ENCODE data around the gene CORIN. TPM values are rescaled to one million over a fixed set of nuclear protein-coding genes. Genes with fewer than 3 reads are reported as not detected.

CORIN gene
- total and polyA plus RNA-seq, 2 experiments from 2014 or later: not detected

DNA sequence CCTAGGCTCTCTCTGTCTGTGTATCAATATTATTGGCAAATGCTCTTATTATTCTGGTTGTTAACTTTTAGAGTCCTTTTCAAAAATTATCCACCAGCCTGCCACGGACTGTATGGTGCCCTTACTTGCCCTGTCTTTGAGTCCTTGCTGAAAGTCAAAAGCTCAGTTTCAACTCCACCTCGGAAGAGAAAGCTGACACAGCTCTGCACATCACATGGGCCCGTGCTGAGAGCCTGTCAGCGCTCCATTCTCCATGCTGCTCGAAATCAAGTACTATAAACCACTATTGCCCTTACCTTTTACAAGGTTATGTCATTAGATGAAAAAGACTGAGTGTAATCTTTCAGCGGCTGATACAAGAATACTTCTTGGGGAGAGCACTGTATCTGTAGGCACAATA is 141.0 kb downstream of the CORIN start (continued):
- TF ChIP-seq, protein P1, sequence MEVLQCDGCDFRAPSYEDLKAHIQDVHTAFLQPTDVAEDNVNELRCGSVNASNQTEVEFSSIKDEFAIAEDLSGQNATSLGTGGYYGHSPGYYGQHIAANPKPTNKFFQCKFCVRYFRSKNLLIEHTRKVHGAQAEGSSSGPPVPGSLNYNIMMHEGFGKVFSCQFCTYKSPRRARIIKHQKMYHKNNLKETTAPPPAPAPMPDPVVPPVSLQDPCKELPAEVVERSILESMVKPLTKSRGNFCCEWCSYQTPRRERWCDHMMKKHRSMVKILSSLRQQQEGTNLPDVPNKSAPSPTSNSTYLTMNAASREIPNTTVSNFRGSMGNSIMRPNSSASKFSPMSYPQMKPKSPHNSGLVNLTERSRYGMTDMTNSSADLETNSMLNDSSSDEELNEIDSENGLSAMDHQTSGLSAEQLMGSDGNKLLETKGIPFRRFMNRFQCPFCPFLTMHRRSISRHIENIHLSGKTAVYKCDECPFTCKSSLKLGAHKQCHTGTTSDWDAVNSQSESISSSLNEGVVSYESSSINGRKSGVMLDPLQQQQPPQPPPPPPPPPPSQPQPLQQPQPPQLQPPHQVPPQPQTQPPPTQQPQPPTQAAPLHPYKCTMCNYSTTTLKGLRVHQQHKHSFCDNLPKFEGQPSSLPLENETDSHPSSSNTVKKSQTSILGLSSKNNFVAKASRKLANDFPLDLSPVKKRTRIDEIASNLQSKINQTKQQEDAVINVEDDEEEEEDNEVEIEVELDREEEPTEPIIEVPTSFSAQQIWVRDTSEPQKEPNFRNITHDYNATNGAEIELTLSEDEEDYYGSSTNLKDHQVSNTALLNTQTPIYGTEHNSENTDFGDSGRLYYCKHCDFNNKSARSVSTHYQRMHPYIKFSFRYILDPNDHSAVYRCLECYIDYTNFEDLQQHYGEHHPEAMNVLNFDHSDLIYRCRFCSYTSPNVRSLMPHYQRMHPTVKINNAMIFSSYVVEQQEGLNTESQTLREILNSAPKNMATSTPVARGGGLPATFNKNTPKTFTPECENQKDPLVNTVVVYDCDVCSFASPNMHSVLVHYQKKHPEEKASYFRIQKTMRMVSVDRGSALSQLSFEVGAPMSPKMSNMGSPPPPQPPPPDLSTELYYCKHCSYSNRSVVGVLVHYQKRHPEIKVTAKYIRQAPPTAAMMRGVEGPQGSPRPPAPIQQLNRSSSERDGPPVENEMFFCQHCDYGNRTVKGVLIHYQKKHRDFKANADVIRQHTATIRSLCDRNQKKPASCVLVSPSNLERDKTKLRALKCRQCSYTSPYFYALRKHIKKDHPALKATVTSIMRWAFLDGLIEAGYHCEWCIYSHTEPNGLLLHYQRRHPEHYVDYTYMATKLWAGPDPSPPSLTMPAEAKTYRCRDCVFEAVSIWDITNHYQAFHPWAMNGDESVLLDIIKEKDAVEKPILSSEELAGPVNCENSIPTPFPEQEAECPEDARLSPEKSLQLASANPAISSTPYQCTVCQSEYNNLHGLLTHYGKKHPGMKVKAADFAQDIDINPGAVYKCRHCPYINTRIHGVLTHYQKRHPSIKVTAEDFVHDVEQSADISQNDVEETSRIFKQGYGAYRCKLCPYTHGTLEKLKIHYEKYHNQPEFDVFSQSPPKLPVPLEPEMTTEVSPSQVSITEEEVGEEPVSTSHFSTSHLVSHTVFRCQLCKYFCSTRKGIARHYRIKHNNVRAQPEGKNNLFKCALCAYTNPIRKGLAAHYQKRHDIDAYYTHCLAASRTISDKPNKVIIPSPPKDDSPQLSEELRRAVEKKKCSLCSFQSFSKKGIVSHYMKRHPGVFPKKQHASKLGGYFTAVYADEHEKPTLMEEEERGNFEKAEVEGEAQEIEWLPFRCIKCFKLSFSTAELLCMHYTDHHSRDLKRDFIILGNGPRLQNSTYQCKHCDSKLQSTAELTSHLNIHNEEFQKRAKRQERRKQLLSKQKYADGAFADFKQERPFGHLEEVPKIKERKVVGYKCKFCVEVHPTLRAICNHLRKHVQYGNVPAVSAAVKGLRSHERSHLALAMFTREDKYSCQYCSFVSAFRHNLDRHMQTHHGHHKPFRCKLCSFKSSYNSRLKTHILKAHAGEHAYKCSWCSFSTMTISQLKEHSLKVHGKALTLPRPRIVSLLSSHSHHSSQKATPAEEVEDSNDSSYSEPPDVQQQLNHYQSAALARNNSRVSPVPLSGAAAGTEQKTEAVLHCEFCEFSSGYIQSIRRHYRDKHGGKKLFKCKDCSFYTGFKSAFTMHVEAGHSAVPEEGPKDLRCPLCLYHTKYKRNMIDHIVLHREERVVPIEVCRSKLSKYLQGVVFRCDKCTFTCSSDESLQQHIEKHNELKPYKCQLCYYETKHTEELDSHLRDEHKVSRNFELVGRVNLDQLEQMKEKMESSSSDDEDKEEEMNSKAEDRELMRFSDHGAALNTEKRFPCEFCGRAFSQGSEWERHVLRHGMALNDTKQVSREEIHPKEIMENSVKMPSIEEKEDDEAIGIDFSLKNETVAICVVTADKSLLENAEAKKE (CRISPR knock-in tag; IDR thresholded peaks at IDR 0.05): no peak
- TF ChIP-seq EZH2phosphoT487 (IDR thresholded peaks at IDR 0.05; ENCODE audit: unreplicated experiment): no peak

DNA sequence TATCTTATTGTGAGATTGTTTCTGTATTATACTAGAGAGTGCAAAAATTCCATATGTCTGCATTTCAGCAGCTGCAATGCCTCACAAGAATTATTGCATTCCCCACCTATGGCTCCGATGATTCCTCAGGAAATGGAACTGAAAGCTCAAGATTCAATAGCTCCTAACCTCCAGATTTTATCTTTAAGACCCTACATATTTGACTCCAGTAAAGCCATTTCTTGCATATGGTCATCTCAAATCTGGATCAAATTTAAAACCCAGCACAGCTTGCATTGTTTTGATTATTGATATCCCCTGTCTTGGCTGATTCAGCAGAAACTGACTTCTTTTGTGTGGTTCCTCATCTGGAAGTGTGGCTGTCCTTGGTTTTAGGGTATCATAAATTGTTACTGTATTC is 142.6 kb downstream of the CORIN start:
- Histone ChIP-seq H2AFZ (no peak overlapping the region), H3K27me3 (ENCODE audit: insufficient read depth) (no peaks in the 10 kb centered on the region), H3K4me3 (no peak overlapping the region), H3F3A (replicated peaks; ENCODE audit: low read depth) (no peaks in the 10 kb centered on the region), H3K36me3 (ENCODE audit: insufficient read depth) (no peaks in the 10 kb centered on the region), H3K4me1 (ENCODE audit: insufficient read depth) (no peaks in the 10 kb centered on the region), H3K27ac (ENCODE audit: low read depth) (no peak overlapping the region), H3K79me2 (replicated peaks; ENCODE audit: insufficient read depth) (no peaks in the 10 kb centered on the region), H4K20me1 (replicated peaks; ENCODE audit: insufficient read depth) (no peaks in the 10 kb centered on the region), H3K4me2 (no peak overlapping the region), H3K9me2 (ENCODE audit: insufficient read depth) (no peaks in the 10 kb centered on the region)
- ATAC-seq (no peak), DNase-seq (ENCODE audit: low spot score) (no peak)
- no peak overlapping the region for H3K27ac Mint-ChIP-seq
- H3K27me3 Mint-ChIP-seq (ENCODE audit: insufficient read depth, low read depth, poor library complexity): no peaks in the 10 kb centered on the region
- no peaks in the 10 kb centered on the region for H3K36me3 Mint-ChIP-seq (ENCODE audit: low read depth)
- peaks cover 5% of the 10 kb centered on the region for H3K4me1 Mint-ChIP-seq
- H3K4me3 Mint-ChIP-seq: no peak overlapping the region
- H3K9me3 Mint-ChIP-seq: no peaks in the 10 kb centered on the region
- TF ChIP-seq EZH2phosphoT487 (IDR thresholded peaks at IDR 0.05; ENCODE audit: unreplicated experiment) (no peak), JUNB (IDR thresholded peaks at IDR 0.05; ENCODE audit: unreplicated experiment) (no peak), NANOG (IDR thresholded peaks at IDR 0.05; ENCODE audit: borderline replicate concordance) (no peak), STAT1 (IDR thresholded peaks at IDR 0.05; ENCODE audit: unreplicated experiment) (no peak), POLR2AphosphoS5 (IDR thresholded peaks at IDR 0.05; ENCODE audit: low read depth) (no peak), CREB1 (CRISPR knock-in tag; IDR thresholded peaks at IDR 0.05; ENCODE audit: low read depth) (no peak), ZNF331 (CRISPR knock-in tag; IDR thresholded peaks at IDR 0.05; ENCODE audit: low read depth) (no peak)
- TF ChIP-seq, protein P2, sequence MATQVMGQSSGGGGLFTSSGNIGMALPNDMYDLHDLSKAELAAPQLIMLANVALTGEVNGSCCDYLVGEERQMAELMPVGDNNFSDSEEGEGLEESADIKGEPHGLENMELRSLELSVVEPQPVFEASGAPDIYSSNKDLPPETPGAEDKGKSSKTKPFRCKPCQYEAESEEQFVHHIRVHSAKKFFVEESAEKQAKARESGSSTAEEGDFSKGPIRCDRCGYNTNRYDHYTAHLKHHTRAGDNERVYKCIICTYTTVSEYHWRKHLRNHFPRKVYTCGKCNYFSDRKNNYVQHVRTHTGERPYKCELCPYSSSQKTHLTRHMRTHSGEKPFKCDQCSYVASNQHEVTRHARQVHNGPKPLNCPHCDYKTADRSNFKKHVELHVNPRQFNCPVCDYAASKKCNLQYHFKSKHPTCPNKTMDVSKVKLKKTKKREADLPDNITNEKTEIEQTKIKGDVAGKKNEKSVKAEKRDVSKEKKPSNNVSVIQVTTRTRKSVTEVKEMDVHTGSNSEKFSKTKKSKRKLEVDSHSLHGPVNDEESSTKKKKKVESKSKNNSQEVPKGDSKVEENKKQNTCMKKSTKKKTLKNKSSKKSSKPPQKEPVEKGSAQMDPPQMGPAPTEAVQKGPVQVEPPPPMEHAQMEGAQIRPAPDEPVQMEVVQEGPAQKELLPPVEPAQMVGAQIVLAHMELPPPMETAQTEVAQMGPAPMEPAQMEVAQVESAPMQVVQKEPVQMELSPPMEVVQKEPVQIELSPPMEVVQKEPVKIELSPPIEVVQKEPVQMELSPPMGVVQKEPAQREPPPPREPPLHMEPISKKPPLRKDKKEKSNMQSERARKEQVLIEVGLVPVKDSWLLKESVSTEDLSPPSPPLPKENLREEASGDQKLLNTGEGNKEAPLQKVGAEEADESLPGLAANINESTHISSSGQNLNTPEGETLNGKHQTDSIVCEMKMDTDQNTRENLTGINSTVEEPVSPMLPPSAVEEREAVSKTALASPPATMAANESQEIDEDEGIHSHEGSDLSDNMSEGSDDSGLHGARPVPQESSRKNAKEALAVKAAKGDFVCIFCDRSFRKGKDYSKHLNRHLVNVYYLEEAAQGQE (IDR thresholded peaks at IDR 0.05; ENCODE audit: unreplicated experiment): no peak
- TF ChIP-seq, protein P3, sequence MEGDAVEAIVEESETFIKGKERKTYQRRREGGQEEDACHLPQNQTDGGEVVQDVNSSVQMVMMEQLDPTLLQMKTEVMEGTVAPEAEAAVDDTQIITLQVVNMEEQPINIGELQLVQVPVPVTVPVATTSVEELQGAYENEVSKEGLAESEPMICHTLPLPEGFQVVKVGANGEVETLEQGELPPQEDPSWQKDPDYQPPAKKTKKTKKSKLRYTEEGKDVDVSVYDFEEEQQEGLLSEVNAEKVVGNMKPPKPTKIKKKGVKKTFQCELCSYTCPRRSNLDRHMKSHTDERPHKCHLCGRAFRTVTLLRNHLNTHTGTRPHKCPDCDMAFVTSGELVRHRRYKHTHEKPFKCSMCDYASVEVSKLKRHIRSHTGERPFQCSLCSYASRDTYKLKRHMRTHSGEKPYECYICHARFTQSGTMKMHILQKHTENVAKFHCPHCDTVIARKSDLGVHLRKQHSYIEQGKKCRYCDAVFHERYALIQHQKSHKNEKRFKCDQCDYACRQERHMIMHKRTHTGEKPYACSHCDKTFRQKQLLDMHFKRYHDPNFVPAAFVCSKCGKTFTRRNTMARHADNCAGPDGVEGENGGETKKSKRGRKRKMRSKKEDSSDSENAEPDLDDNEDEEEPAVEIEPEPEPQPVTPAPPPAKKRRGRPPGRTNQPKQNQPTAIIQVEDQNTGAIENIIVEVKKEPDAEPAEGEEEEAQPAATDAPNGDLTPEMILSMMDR (conservative IDR thresholded peaks at IDR 0.05; ENCODE audit: low read depth in 2 of 2): no peak

Measured in GM23338 (cell line).